Gastroesophageal sphincter (tissue), 4 donors: Measurements from ENCODE around the gene PHC2. TPM values are rescaled to one million over a fixed set of nuclear protein-coding genes. Genes with fewer than 3 reads are reported as not detected.

Source experiments
- ATAC-seq: fragments of 150-250 bp; one replicate; pipeline ENCODE4 v1.9.1; 2016; ENCODE audit warnings: mild to moderate bottlenecking, moderate library complexity
- H3K27ac ChIP-seq, 4 donors: fragments of 200-600 bp; sonication (generic) in 3 of 4; 1 replicate in 3 of 4; 2 replicates in 1 of 4; pipeline ENCODE4 v1.5.1; 2016 to 2019
- H3K27me3 ChIP-seq: fragments of 200-600 bp; sonication (generic); one replicate; pipeline ENCODE4 v1.5.1; 2019
- H3K36me3 ChIP-seq, 2 donors: fragments of 200-600 bp; sonication (generic); one replicate each; pipeline ENCODE4 v1.5.1; 2019; ENCODE audit warnings: control low read depth in 1 of 2
- H3K4me1 ChIP-seq, 3 donors: fragments of 200-600 bp; sonication (generic); 1 replicate in 2 of 3; 2 replicates in 1 of 3; pipeline ENCODE4 v1.5.1; 2016 to 2019; ENCODE audit warnings: control low read depth in 2 of 3
- H3K4me3 ChIP-seq, 2 donors: fragments of 200-600 bp; sonication (generic); one replicate each; pipeline ENCODE4 v1.5.1; 2019; ENCODE audit warnings: mild to moderate bottlenecking in 1 of 2, moderate library complexity in 1 of 2
- H3K9me3 ChIP-seq, 3 donors: fragments of 200-600 bp; sonication (generic); one replicate each; pipeline ENCODE4 v1.5.1; 2017 to 2019; ENCODE audit warnings: control low read depth in 2 of 3
- EP300 ChIP-seq: sonication (generic); formaldehyde crosslinking; IDR thresholded peaks from one replicate; pipeline ENCODE4 v1.6.1; 2017; ENCODE audit warnings: antibody characterized with exemption, mild to moderate bottlenecking
- POLR2A ChIP-seq, 2 donors: fragments of 450-650 bp; IDR thresholded peaks; one replicate each; pipeline ENCODE4 v1.6.1; 2017; ENCODE audit warnings: antibody characterized with exemption in 2 of 2, mild to moderate bottlenecking in 2 of 2, moderate library complexity in 1 of 2
- POLR2AphosphoS5 ChIP-seq: sonication (generic); formaldehyde crosslinking; IDR thresholded peaks from one replicate; pipeline ENCODE4 v1.6.1; 2017; ENCODE audit warnings: antibody characterized with exemption
- WGBS, 2 donors: methylation state at CpG; one replicate each; pipeline ENCODE4 v1.1.5; 2018; ENCODE audit warnings: low coverage in 1 of 2; 5-methylcytosine and 5-hydroxymethylcytosine counted together
- total RNA-seq, 4 donors: library from RNA; depleted of rRNA; stranded (reverse); fragments of >200 nt; gene quantifications; one replicate each; pipeline ENCODE4 v1.1.0, GENCODE V29; 2016
- TF ChIP-seq, protein P1 (sequence below), 4 experiments: fragments of 200-600 bp in 2 of 4; fragments of 450-650 bp in 2 of 4; sonication (generic) in 1 of 4; IDR thresholded peaks; one replicate each; pipeline ENCODE4 v1.5.1; 2017 to 2019; ENCODE audit warnings: antibody characterized with exemption in 4 of 4, mild to moderate bottlenecking in 2 of 4, moderate library complexity in 2 of 4

PHC2 gene
- total RNA-seq, 4 donors from 2014 or later = 99.8 to 223 (median 181) TPM

DNA sequence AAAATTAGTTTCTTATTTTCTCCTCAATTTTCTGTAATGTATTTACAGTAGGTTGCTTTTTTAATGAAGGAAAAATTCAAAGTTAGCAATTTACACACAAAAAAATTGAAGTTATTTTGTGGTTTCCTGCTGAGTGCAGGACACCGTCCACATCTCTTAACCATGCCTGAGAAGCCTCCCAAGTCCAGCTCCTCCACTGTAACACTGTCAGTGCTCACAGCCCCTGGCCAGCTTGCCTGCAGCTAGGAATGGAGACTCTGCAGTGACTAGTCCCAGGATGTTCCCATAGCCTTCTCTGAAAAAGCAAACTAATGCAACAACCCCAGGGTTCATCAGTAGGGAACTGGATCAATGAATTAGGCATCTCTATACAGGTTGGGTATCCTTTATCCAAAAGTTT is 113.5 kb downstream of the PHC2 start:
- 56 to 71% methylated on average over 1 of the region's 1 CpG for WGBS, 2 donors

DNA sequence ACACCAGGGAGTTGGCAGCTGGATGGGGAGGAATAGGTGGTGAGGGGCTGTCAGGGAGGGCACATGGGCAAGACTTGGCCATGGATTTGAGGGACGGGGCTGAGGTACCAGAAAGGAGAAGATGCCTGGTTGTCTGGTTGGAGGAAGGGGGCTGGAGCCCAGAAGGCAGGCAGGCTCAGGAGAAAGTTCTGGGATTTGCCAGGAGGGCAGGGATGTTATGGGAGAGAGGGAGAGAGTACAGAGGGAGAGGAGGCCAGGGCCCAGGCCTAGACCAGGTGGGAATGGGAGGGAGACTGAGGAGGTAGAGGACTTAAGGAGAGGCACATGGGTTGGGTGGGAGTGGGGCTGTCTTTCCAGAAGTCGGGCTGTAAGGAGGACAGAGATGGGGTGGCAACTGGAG is 114.3 kb downstream of the PHC2 start:
- ATAC-seq = no peak
- Histone ChIP-seq H3K36me3 (no peaks in the 10 kb centered on the region), H3K27me3 (no peaks in the 10 kb centered on the region), H3K9me3 (no peaks in the 10 kb centered on the region), H3K4me3 (no peak overlapping the region), H3K27ac (no peak overlapping the region), H3K4me1 (no peaks in the 10 kb centered on the region)
- WGBS, 2 donors = 68 to 92% methylated on average over 2 of the region's 2 CpGs
- TF ChIP-seq POLR2AphosphoS5 = no peak

More for the DNA sequence above, 113.5 kb downstream of the PHC2 start:
- no peaks in the 10 kb centered on the region for H3K27me3 ChIP-seq
- H3K4me3 ChIP-seq = no peak overlapping the region
- no peak for TF ChIP-seq POLR2A (IDR thresholded peaks at IDR 0.05)
- no peak for TF ChIP-seq EP300
- TF ChIP-seq, protein P1, sequence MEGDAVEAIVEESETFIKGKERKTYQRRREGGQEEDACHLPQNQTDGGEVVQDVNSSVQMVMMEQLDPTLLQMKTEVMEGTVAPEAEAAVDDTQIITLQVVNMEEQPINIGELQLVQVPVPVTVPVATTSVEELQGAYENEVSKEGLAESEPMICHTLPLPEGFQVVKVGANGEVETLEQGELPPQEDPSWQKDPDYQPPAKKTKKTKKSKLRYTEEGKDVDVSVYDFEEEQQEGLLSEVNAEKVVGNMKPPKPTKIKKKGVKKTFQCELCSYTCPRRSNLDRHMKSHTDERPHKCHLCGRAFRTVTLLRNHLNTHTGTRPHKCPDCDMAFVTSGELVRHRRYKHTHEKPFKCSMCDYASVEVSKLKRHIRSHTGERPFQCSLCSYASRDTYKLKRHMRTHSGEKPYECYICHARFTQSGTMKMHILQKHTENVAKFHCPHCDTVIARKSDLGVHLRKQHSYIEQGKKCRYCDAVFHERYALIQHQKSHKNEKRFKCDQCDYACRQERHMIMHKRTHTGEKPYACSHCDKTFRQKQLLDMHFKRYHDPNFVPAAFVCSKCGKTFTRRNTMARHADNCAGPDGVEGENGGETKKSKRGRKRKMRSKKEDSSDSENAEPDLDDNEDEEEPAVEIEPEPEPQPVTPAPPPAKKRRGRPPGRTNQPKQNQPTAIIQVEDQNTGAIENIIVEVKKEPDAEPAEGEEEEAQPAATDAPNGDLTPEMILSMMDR (IDR thresholded peaks at IDR 0.05) = no peak
- TF ChIP-seq POLR2AphosphoS5 = no peak
- no peaks in the 10 kb centered on the region for H3K4me1 ChIP-seq
- no peak overlapping the region for H3K27ac ChIP-seq
- ATAC-seq = no peak
- no peaks in the 10 kb centered on the region for H3K9me3 ChIP-seq
- H3K36me3 ChIP-seq = peaks cover 0 to 7% of the 10 kb centered on the region in 2 donors

DNA sequence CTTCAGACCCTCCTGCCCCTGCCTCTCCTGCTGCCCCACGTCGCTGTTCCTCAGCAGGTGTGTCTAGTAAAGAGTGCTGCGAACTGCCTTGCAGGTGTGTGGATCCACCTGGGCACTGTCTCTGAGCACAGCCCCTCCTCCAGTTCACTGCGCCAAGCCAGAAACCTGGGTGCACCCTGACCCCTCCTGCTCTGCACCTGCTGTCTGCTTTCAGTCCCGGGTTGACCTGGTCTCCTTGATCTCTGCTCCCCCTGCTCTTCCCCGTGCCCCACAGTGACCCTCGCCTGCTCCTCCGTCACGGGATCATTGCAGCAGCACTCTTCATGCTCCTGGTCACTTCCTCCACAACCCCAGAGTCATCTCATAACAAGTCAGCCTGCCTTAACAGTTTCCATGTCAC is 116.5 kb downstream of the PHC2 start:
- TF ChIP-seq, protein P1 (IDR thresholded peaks at IDR 0.05) = no peak
- no peak for TF ChIP-seq POLR2AphosphoS5
- TF ChIP-seq POLR2A (IDR thresholded peaks at IDR 0.05) = no peak
- no peak for TF ChIP-seq EP300
- Histone ChIP-seq H3K36me3 (no peaks in the 10 kb centered on the region), H3K9me3 (no peaks in the 10 kb centered on the region), H3K27ac (no peak overlapping the region), H3K27me3 (no peaks in the 10 kb centered on the region), H3K4me3 (no peak overlapping the region), H3K4me1 (no peaks in the 10 kb centered on the region)
- ATAC-seq = no peak
- WGBS, 2 donors = 88 to 93% methylated on average over 5 of the region's 9 CpGs

DNA sequence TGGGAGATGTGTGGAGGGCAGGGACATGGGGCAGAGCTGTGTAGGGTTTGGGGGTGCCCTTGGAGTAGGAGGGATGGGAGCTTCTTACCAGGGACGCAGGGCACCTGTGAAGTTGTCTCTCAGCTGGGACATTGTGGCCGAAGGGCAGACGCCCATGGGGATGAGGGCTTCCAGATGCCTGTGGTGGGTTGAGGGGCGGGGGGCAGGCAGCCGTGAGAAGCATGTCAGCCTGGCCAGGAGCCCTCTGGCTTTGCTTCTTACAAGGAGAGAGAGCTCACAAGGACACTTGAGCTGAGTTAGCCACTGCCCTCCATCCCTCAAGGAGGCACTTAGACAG is 118.5 kb downstream of the PHC2 start:
- no peak for TF ChIP-seq EP300
- TF ChIP-seq POLR2AphosphoS5 = no peak
- TF ChIP-seq POLR2A (IDR thresholded peaks at IDR 0.05) = no peak
- TF ChIP-seq, protein P1 (IDR thresholded peaks at IDR 0.05) = no peak
- Histone ChIP-seq H3K27ac (no peak overlapping the region), H3K9me3 (no peaks in the 10 kb centered on the region), H3K36me3 (no peaks in the 10 kb centered on the region), H3K27me3 (no peaks in the 10 kb centered on the region), H3K4me3 (no peak overlapping the region), H3K4me1 (no peaks in the 10 kb centered on the region)
- ATAC-seq = no peak
- 60 to 80% methylated on average over 1 of the region's 5 CpGs for WGBS, 2 donors

DNA sequence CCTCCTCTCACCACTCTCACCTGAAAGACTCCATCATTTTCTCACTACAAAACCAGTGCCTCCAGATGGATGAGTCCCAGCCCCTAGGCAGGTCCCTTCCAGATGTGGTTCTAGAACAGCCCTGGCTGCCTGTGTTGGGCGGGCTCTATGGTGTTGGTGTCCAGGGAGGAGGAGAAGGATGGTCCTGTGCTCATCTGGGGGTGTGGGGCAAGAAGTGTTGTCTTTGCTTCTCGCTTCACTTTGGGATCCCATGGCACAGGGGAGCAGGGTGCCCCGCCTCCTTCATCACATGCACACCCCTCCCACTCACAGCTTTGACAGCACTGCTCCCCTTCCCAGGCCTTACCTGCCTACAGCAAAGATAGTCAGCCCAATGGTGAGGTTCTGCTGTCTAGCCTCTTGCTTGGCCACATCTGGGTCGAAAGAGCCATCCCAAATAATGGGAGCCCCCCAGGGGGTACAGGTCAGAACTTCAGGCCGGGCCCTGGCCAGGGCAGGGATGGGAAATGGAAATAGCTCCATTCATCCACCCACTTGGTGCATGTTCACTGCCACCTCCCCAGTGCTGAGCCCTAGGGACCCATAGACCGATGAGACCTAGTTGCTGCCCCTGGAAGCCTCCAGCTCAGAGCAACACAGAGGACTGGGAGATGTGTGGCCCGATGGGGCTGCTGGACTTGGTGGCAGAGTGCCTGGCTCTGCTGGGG is 119.0 kb downstream of the PHC2 start:
- WGBS, 2 donors = 100% methylated on average over 3 of the region's 7 CpGs; no CpG with 5 or more reads in 1 of the 2 donors
- Histone ChIP-seq H3K4me3 (no peak overlapping the region), H3K27me3 (peaks cover 4% of the 10 kb centered on the region), H3K36me3 (no peaks in the 10 kb centered on the region), H3K4me1 (peaks cover 0 to 5% (median 4%) of the 10 kb centered on the region in 3 donors), H3K9me3 (no peaks in the 10 kb centered on the region), H3K27ac (no peak overlapping the region)
- no peak for TF ChIP-seq POLR2AphosphoS5
- TF ChIP-seq, protein P1 (IDR thresholded peaks at IDR 0.05) = no peak
- no peak for TF ChIP-seq POLR2A (IDR thresholded peaks at IDR 0.05)
- TF ChIP-seq EP300 = no peak
- ATAC-seq = no peak
